HepG2 (cell line): ENCODE data around the gene TAF1C. TPM values are rescaled to one million over a fixed set of nuclear protein-coding genes. Genes with fewer than 3 reads are reported as not detected.

ENCODE experiments used
- ARNTL ChIP-seq: sonication (generic); formaldehyde crosslinking; IDR thresholded peaks from 2 replicates; pipeline ENCODE4 v1.4.0; 2020; ENCODE audit warnings: mild to moderate bottlenecking, missing genetic modification reagents
- ATAD3A ChIP-seq: sonication (generic); formaldehyde crosslinking; IDR thresholded peaks from 2 replicates; pipeline ENCODE4 v1.4.0; 2020; ENCODE audit warnings: missing genetic modification reagents
- CCAR2 ChIP-seq: fragments of 200-400 bp; formaldehyde crosslinking; optimal IDR thresholded peaks from 2 replicates; pipeline ENCODE3; 2018; ENCODE audit warnings: low read depth, mild to moderate bottlenecking, low read length, moderate library complexity
- JARID2 ChIP-seq: sonication (generic); formaldehyde crosslinking; IDR thresholded peaks from 2 replicates; pipeline ENCODE4 v1.8.1; 2023; ENCODE audit warnings: missing genetic modification reagents, inconsistent platforms; ENCODE audit not compliant: insufficient replicate concordance
- KDM5A ChIP-seq: fragments of 200-600 bp; sonication (generic); IDR thresholded peaks from 2 replicates; pipeline ENCODE4 v1.7.0; 2018; ENCODE audit warnings: antibody characterized with exemption, mild to moderate bottlenecking, low read length, borderline replicate concordance
- NFYB ChIP-seq: sonication (generic); formaldehyde crosslinking; IDR thresholded peaks from 2 replicates; pipeline ENCODE4 v1.4.0; 2020; ENCODE audit warnings: missing genetic modification reagents
- ONECUT2 ChIP-seq: sonication (generic); formaldehyde crosslinking; IDR thresholded peaks from 2 replicates; pipeline ENCODE4 v1.4.0; 2020; ENCODE audit warnings: missing genetic modification reagents
- PRDM4 ChIP-seq: sonication (generic); formaldehyde crosslinking; IDR thresholded peaks from 2 replicates; pipeline ENCODE4 v1.9.0; 2021; ENCODE audit warnings: missing genetic modification reagents, borderline replicate concordance
- SAFB2 ChIP-seq: sonication (generic); formaldehyde crosslinking; IDR thresholded peaks from 2 replicates; pipeline ENCODE4 v1.5.1; 2020; ENCODE audit warnings: missing genetic modification reagents, low read depth, mild to moderate bottlenecking, borderline replicate concordance
- SKI ChIP-seq: fragments of 450-650 bp; IDR thresholded peaks from one replicate; pipeline ENCODE4 v1.6.1; 2018; ENCODE audit warnings: mild to moderate bottlenecking; ENCODE audit not compliant: partially characterized antibody
- SOX5 ChIP-seq: IDR thresholded peaks from 2 replicates; pipeline ENCODE4 v1.6.1; 2016; ENCODE audit warnings: borderline replicate concordance
- STAT6 ChIP-seq: sonication (generic); formaldehyde crosslinking; IDR thresholded peaks from 2 replicates; pipeline ENCODE4 v1.4.0; 2020; ENCODE audit warnings: missing genetic modification reagents, mild to moderate bottlenecking, borderline replicate concordance
- TCF7 ChIP-seq: sonication (generic); IDR thresholded peaks from 2 replicates; pipeline ENCODE4 v1.6.1; 2016; ENCODE audit warnings: antibody characterized with exemption, low read depth
- ZNF138 ChIP-seq: sonication (generic); formaldehyde crosslinking; IDR thresholded peaks from 2 replicates; pipeline ENCODE4 v1.5.0; 2020; ENCODE audit warnings: mild to moderate bottlenecking, low read depth, missing genetic modification reagents
- ZNF224 ChIP-seq: sonication (generic); formaldehyde crosslinking; IDR thresholded peaks from 2 replicates; pipeline ENCODE4 v1.5.0; 2020; ENCODE audit warnings: mild to moderate bottlenecking, missing genetic modification reagents
- ZNF256 ChIP-seq: sonication (generic); formaldehyde crosslinking; conservative IDR thresholded peaks from 2 replicates; pipeline ENCODE4 v1.4.0; 2020; ENCODE audit warnings: missing genetic modification reagents
- ZNF773 ChIP-seq: sonication (generic); formaldehyde crosslinking; IDR thresholded peaks from 2 replicates; pipeline ENCODE4 v1.4.0; 2020; ENCODE audit warnings: missing genetic modification reagents, borderline replicate concordance
- polyA plus RNA-seq, 8 experiments: library from polyadenylated mRNA; depleted of rRNA in 3 of 8; stranded (reverse) in 7 of 8; unstranded in 1 of 8; fragments of >200 nt; fragmentation: Illumina TruSeq in 4 of 8; extraction: Trizol in 4 of 8; gene quantifications; 2 replicates each; pipeline versions ENCODE4 v1.2.1 to v1.2.3, GENCODE V29; 2011 to 2016; ENCODE audit warnings: low read depth in 4 of 8, missing spikeins in 1 of 8, mixed read lengths in 1 of 8; ENCODE audit not compliant: insufficient read depth in 1 of 8
- total RNA-seq, 5 experiments: library from RNA; depleted of rRNA; stranded (reverse); fragments of >200 nt; fragmentation: Illumina TruSeq; extraction: Trizol; gene quantifications; 2 replicates each; pipeline ENCODE4 v1.2.3, GENCODE V29; 2016; ENCODE audit warnings: low read depth in 1 of 5
- TF ChIP-seq, protein P1 (sequence below): sonication (generic); formaldehyde crosslinking; IDR thresholded peaks from 2 replicates; pipeline ENCODE4 v1.5.1; 2020; ENCODE audit warnings: mild to moderate bottlenecking, missing genetic modification reagents, moderate library complexity
- TF ChIP-seq, protein P2 (sequence below): sonication (generic); formaldehyde crosslinking; conservative IDR thresholded peaks from 2 replicates; pipeline ENCODE4 v1.4.0; 2020; ENCODE audit warnings: missing genetic modification reagents

Gene TAF1C
- total and polyA plus RNA-seq, 2 of the 13 experiments (the other 11 are each of a cell fraction or from before 2014, with no cell fraction given), result 15.6 to 20.8 TPM

GRCh38 chr16:84138824-84139627, 47.8 kb downstream of the TAF1C start (continued):
- TF ChIP-seq PRDM4 (CRISPR knock-in tag), result no peak
- TF ChIP-seq, protein P1, sequence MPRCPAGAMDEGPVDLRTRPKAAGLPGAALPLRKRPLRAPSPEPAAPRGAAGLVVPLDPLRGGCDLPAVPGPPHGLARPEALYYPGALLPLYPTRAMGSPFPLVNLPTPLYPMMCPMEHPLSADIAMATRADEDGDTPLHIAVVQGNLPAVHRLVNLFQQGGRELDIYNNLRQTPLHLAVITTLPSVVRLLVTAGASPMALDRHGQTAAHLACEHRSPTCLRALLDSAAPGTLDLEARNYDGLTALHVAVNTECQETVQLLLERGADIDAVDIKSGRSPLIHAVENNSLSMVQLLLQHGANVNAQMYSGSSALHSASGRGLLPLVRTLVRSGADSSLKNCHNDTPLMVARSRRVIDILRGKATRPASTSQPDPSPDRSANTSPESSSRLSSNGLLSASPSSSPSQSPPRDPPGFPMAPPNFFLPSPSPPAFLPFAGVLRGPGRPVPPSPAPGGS (CRISPR knock-in tag), result peak; percentile 61; the same call in 1 of the 2 replicates
- no peak for TF ChIP-seq ATAD3A (CRISPR knock-in tag)
- no peak for TF ChIP-seq ZNF773 (CRISPR knock-in tag)
- no peak for TF ChIP-seq ZNF224 (CRISPR knock-in tag)
- peak; percentile 22 for TF ChIP-seq JARID2 (CRISPR knock-in tag)
- peak; percentile 72; the same call in 1 of the 2 replicates for TF ChIP-seq KDM5A
- no peak for TF ChIP-seq SAFB2 (CRISPR knock-in tag)
- no peak for TF ChIP-seq ZNF256 (CRISPR knock-in tag)
- TF ChIP-seq STAT6 (CRISPR knock-in tag), result no peak
- no peak for TF ChIP-seq ZNF138 (CRISPR knock-in tag)
- no peak for TF ChIP-seq SKI
- TF ChIP-seq CCAR2, result no peak
- peak; percentile 87 for TF ChIP-seq SOX5 (CRISPR knock-in tag)
- no peak for TF ChIP-seq NFYB (CRISPR knock-in tag)
- no peak for TF ChIP-seq ONECUT2 (CRISPR knock-in tag)
- TF ChIP-seq, protein P2, sequence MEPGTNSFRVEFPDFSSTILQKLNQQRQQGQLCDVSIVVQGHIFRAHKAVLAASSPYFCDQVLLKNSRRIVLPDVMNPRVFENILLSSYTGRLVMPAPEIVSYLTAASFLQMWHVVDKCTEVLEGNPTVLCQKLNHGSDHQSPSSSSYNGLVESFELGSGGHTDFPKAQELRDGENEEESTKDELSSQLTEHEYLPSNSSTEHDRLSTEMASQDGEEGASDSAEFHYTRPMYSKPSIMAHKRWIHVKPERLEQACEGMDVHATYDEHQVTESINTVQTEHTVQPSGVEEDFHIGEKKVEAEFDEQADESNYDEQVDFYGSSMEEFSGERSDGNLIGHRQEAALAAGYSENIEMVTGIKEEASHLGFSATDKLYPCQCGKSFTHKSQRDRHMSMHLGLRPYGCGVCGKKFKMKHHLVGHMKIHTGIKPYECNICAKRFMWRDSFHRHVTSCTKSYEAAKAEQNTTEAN (CRISPR knock-in tag), result no peak
- peak; percentile 93 for TF ChIP-seq ARNTL (CRISPR knock-in tag)
- peak; percentile 96 for TF ChIP-seq TCF7
